Bronchus fibroblast of lung (primary cell): ENCODE measurements around the gene PITPNB. TPM values are rescaled to one million over a fixed set of nuclear protein-coding genes. Genes with fewer than 3 reads are reported as not detected.

Experiments
- total RNA-seq: library from RNA; depleted of rRNA; stranded (reverse); fragments of >200 nt; gene quantifications from 2 replicates; pipeline ENCODE4 v1.2.3, GENCODE V29; 2015

Gene PITPNB
- total RNA-seq: 15.0 and 16.1 TPM in 2 replicates

DNA sequence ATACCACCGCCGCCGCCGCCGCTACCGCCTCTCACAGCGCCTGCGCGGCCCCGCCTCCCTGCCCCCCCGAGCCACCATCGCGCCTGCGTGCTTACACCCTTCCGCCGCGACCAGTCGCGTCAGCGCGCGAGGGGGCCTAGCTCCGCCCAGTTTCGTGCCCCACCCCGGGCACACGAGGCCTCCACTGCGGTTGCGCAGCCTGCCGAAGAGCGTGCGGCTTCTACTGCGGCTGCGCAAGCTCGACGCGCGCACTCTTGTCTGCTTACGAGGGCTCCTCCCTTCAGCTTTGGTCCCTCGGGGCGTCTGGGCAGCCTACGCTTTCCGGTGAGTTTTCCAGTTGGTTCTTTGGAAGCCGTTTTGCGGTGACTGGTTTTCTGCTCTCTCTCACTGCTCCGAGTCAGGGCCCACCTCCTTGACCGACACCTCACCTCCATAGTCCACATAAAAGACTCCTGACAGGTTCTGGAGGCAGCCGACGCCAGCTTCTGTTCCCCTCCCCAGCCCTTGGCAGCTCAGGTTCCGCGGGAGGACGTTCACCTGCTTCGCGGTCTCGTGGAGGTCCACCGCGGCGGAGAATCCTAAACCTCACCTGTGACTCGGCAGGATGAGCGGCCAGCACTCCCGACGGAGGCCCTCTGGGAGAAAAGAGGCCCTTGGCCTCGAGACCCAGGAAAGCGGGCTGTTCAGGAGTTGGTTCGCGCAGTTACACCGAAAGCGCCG, at the start of gene PITPNB:
PITPNB (minus strand) TSS at position 35 of the 720 bp plus-strand sequence. CDS start 65 bp downstream, outside the sequence.

Other genes starting within 250 kb of the PITPNB start
- gene MN1, start 117.5 kb downstream of the PITPNB start, total RNA-seq: 0.45 and 0.50 TPM in 2 replicates